GM12878 (cell line): Measurements from ENCODE around the gene ZG16. TPM values are rescaled to one million over a fixed set of nuclear protein-coding genes. Genes with fewer than 3 reads are reported as not detected.

ENCODE experiments used
- CBFB ChIP-seq: IDR thresholded peaks from 2 replicates; pipeline ENCODE4 v1.6.1; 2016; ENCODE audit warnings: antibody characterized with exemption, low read depth
- CHD2 ChIP-seq: IDR thresholded peaks from 2 replicates; pipeline ENCODE4 v1.6.1; 2011; ENCODE audit warnings: low read depth, low read length, improper control_type of control experiment, borderline replicate concordance
- CHD4 ChIP-seq: fragments of 200-600 bp; sonication (generic); IDR thresholded peaks from 2 replicates; pipeline ENCODE4 v1.6.1; 2016; ENCODE audit warnings: mild to moderate bottlenecking
- EED ChIP-seq: sonication (generic); IDR thresholded peaks from 2 replicates; pipeline ENCODE4 v1.6.1; 2016; ENCODE audit warnings: antibody characterized with exemption, low read depth
- EP300 ChIP-seq, 2 experiments: fragments of 150-350 bp in 1 of 2; IDR thresholded peaks; 2 replicates each; pipeline ENCODE4 v1.6.1; 2011 to 2012; ENCODE audit warnings: low read depth in 2 of 2, low read length in 2 of 2, borderline replicate concordance in 1 of 2, improper control_type of control experiment in 1 of 2, inconsistent platforms in 1 of 2; ENCODE audit not compliant: control insufficient read depth in 1 of 2
- EZH2 ChIP-seq: IDR thresholded peaks from 2 replicates; pipeline ENCODE4 v1.6.1; 2012; ENCODE audit warnings: low read depth, mild to moderate bottlenecking, control low read depth, inconsistent platforms, low read length, borderline replicate concordance; ENCODE audit not compliant: control insufficient read depth
- HSF1 ChIP-seq: fragments of 150-350 bp; IDR thresholded peaks from 2 replicates; pipeline ENCODE4 v1.6.1; 2014; ENCODE audit warnings: mild to moderate bottlenecking, low read depth, low read length
- KAT2A ChIP-seq: conservative IDR thresholded peaks from 2 replicates; pipeline ENCODE4 v1.6.1; 2011; ENCODE audit warnings: low read depth, low read length; ENCODE audit not compliant: control insufficient read depth
- MEF2B ChIP-seq: fragments of 450-650 bp; IDR thresholded peaks from 2 replicates; pipeline ENCODE4 v1.6.1; 2018; ENCODE audit warnings: mild to moderate bottlenecking, moderate library complexity; ENCODE audit not compliant: partially characterized antibody, poor library complexity, severe bottlenecking
- MTA3 ChIP-seq: IDR thresholded peaks from 2 replicates; pipeline ENCODE4 v1.6.1; 2012; ENCODE audit warnings: low read length, inconsistent platforms, borderline replicate concordance
- NFYA ChIP-seq: IDR thresholded peaks from 2 replicates; pipeline ENCODE4 v1.6.1; 2011; ENCODE audit warnings: low read depth, mild to moderate bottlenecking, low read length, improper control_type of control experiment, borderline replicate concordance
- PAX8 ChIP-seq: fragments of 450-650 bp; IDR thresholded peaks from 2 replicates; pipeline ENCODE4 v1.6.1; 2017; ENCODE audit warnings: mild to moderate bottlenecking, moderate library complexity
- RFX5 ChIP-seq: IDR thresholded peaks from 2 replicates; pipeline ENCODE4 v1.6.1; 2011; ENCODE audit warnings: low read depth, low read length, improper control_type of control experiment
- SP1 ChIP-seq: IDR thresholded peaks from one replicate; pipeline ENCODE4 v1.6.1; 2011; ENCODE audit warnings: low read depth, low read length
- SPI1 ChIP-seq: IDR thresholded peaks from 2 replicates; pipeline ENCODE4 v1.6.1; 2011; ENCODE audit warnings: low read depth, mild to moderate bottlenecking, low read length, moderate library complexity, borderline replicate concordance; ENCODE audit not compliant: insufficient read depth
- SRF ChIP-seq, 2 experiments: IDR thresholded peaks; 2 replicates each; pipeline ENCODE4 v1.6.1; 2011; ENCODE audit warnings: low read depth in 2 of 2, low read length in 2 of 2, mild to moderate bottlenecking in 1 of 2, moderate library complexity in 1 of 2
- STAT1 ChIP-seq: fragments of 450-650 bp; conservative IDR thresholded peaks from 2 replicates; pipeline ENCODE4 v1.6.1; 2014; ENCODE audit warnings: antibody characterized with exemption, mild to moderate bottlenecking
- USF1 ChIP-seq: IDR thresholded peaks from 2 replicates; pipeline ENCODE4 v1.6.1; 2011; ENCODE audit warnings: borderline replicate concordance, low read depth, mild to moderate bottlenecking, moderate library complexity, mixed read lengths, low read length; ENCODE audit not compliant: insufficient read depth; ENCODE audit errors: extremely low read length
- YY1 ChIP-seq: IDR thresholded peaks from 2 replicates; pipeline ENCODE4 v1.6.1; 2011; ENCODE audit warnings: low read depth, mild to moderate bottlenecking, low read length
- ZBED1 ChIP-seq: IDR thresholded peaks from 2 replicates; pipeline ENCODE4 v1.6.1; 2016; ENCODE audit warnings: borderline replicate concordance
- ZNF207 ChIP-seq: fragments of 450-650 bp; IDR thresholded peaks from 2 replicates; pipeline ENCODE4 v1.6.1; 2014; ENCODE audit warnings: antibody characterized with exemption, mild to moderate bottlenecking, borderline replicate concordance
- polyA plus RNA-seq, 11 experiments: library from polyadenylated mRNA; depleted of rRNA in 4 of 11; unstranded in 6 of 11; stranded (reverse) in 5 of 11; fragments of >200 nt; fragmentation: Nextera tagmentation in 4 of 11; fragmentation: Illumina TruSeq in 1 of 11; extraction: Ambion mirVana in 4 of 11; extraction: Trizol in 1 of 11; gene quantifications; 1 replicate in 1 of 11; 2 replicates in 10 of 11; pipeline versions ENCODE4 v1.2.1 to v1.2.3, GENCODE V29; 2011 to 2016; ENCODE audit warnings: inconsistent platforms in 2 of 11, missing spikeins in 2 of 11, low read depth in 1 of 11
- total RNA-seq, 4 experiments: library from RNA; depleted of rRNA in 3 of 4; stranded (reverse); fragments of >200 nt in 3 of 4; fragmentation: Illumina TruSeq in 1 of 4; extraction: Trizol in 1 of 4; gene quantifications; 2 replicates each; pipeline versions ENCODE4 v1.2.1 to v1.2.3, GENCODE V29; 2013 to 2021
- TF ChIP-seq, protein P1 (sequence below): fragments of 450-650 bp; IDR thresholded peaks from 2 replicates; pipeline ENCODE4 v1.6.1; 2018; ENCODE audit warnings: borderline replicate concordance, mild to moderate bottlenecking; ENCODE audit not compliant: partially characterized antibody
- TF ChIP-seq, protein P2 (sequence below): fragments of 450-650 bp; IDR thresholded peaks from 2 replicates; pipeline ENCODE4 v1.6.1; 2017; ENCODE audit warnings: borderline replicate concordance

ZG16 gene
- total and polyA plus RNA-seq, 10 of the 15 experiments (the other 5 are each of a cell fraction or from before 2014, with no cell fraction given): not detected

DNA sequence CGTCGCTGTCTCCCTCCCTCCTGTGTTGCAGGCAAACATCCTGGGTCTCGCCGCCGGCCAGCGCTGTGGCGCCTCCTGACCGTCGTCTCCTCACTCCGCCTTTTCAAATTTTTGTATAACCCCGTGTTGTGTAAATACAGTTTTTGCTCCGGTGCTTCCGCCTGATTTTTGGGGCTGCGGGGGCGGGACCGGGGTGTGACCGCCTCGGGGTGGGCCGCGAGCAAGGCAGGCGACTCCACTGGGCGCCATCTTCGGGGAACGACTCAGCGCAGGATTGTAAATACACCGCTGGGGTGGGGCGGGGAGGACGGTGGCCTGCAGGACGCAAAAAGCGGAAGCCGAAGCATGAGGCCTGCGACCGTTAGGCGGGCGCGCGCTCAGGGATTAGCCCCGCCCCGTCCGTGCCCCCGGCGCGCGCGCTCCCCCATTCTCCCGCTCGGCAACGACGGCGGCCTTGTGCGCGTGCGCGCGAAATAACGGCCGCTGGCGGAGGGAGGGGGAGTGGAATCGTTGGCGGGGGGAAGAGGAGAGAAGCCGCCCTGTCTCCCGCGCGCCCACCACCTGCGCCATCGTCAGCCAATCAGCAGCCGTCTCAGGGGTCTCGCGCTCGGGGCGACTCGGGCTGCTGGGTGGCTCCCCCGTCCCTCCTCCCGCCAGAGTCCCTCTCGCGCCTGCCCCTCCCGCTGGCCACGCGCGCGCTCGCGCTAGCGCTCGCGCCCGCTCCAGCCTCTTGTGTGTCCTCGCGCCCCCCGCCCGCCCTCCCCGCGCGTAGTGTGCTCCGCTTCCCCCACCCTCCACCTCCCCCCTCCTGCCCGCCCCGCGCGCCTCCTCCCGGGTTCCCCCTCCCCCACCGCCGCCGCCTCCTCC, 27.4 kb downstream of the ZG16 start (continued):
- TF ChIP-seq EZH2 (no peak), SP1 (peak; percentile 68), CBFB (peak; percentile 66; the same call in 1 of the 2 replicates), NFYA (no peak), HSF1 (no peak), SPI1 (peak; percentile 70), RFX5 (no peak), STAT1 (no peak), PAX8 (no peak), EED (no peak), CHD2 (peak; percentile 74), MTA3 (no peak), MEF2B (peak; percentile 49), KAT2A (no peak), USF1 (peak; percentile 63), EP300 (IDR thresholded peaks at IDR 0.05; ENCODE audit: borderline replicate concordance in 1 of 2, control insufficient read depth in 1 of 2, low read depth in 2 of 2, low read length in 2 of 2) (peak; percentile 46 to 79; a peak in 2 of 4 replicates), ZBED1 (peak; percentile 51; the same call in 1 of the 2 replicates), ZNF207 (no peak; the same call in 1 of the 2 replicates), YY1 (peak; percentile 98), CHD4 (no peak), SRF (IDR thresholded peaks at IDR 0.05; ENCODE audit: low read depth in 2 of 2, low read length in 2 of 2) (peak in 1 of 2 experiments; percentile 60; a peak in 1 of 4 replicates)
- TF ChIP-seq, protein P1, sequence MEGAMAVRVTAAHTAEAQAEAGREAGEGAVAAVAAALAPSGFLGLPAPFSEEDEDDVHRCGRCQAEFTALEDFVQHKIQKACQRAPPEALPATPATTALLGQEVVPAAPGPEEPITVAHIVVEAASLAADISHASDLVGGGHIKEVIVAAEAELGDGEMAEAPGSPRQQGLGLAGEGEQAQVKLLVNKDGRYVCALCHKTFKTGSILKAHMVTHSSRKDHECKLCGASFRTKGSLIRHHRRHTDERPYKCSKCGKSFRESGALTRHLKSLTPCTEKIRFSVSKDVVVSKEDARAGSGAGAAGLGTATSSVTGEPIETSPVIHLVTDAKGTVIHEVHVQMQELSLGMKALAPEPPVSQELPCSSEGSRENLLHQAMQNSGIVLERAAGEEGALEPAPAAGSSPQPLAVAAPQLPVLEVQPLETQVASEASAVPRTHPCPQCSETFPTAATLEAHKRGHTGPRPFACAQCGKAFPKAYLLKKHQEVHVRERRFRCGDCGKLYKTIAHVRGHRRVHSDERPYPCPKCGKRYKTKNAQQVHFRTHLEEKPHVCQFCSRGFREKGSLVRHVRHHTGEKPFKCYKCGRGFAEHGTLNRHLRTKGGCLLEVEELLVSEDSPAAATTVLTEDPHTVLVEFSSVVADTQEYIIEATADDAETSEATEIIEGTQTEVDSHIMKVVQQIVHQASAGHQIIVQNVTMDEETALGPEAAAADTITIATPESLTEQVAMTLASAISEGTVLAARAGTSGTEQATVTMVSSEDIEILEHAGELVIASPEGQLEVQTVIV: peak; percentile 28
- TF ChIP-seq, protein P2, sequence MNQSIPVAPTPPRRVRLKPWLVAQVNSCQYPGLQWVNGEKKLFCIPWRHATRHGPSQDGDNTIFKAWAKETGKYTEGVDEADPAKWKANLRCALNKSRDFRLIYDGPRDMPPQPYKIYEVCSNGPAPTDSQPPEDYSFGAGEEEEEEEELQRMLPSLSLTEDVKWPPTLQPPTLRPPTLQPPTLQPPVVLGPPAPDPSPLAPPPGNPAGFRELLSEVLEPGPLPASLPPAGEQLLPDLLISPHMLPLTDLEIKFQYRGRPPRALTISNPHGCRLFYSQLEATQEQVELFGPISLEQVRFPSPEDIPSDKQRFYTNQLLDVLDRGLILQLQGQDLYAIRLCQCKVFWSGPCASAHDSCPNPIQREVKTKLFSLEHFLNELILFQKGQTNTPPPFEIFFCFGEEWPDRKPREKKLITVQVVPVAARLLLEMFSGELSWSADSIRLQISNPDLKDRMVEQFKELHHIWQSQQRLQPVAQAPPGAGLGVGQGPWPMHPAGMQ: no peak
